Stimulated activated CD4-positive, alpha-beta T cell treated with anti-CD3 and anti-CD28 coated beads, Interleukin-12 subunit alpha, Interleukin-12 subunit beta, amount 100 ng/mL, for 24 hours (primary cell): Measurements from ENCODE around the gene CSRNP3.
"Not testable (repeated sequence)": the region's sequence is repeated elsewhere in the genome, so short reads cannot be mapped to it uniquely, and the experiment has no call there.

Experiments used
- DNase-seq, 2 experiments: peaks; one replicate each; pipeline ENCODE4 v3.0.0-alpha.2; 2020; ENCODE audit warnings: low read depth in 2 of 2

The CSRNP3 gene

DNA sequence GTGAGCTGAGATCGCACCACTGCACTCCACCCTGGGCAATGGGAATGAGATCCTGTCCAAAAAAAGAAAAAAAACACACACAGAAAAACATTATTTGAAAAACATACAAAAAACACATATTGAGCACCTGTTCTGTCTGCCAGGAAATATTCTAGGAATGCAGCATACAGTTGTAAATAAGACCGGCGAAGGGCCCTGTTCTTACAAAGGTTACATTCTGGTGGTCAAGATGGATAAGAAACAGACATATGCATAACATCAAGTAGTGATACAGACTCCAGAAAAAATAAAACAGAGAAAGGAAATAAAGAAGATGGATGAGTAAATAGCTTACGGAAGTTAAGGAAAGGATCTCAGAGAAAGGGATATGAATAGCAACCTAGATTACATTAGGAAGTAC lies 164.8 kb downstream of the CSRNP3 start:
- no peak for DNase-seq

DNA sequence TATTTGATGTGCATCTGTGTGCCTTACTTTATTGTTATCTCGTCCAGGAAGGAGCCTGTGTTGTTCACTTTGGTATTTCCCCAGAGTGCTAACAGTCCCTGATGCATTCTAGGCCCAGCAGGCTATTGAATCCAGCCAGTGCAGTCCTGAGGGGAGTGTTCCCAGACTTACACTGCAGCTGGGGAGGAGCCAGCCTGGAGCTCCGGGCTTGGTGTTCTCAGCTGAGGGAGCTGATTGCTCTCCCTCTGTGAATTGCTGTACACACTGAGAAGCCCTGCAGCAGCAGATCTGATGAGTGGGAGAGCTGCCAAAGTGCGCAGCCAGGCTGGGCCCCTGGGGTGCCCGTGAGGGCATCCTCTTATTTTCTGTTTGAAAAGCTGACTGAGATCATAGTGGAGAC lies 165.4 kb downstream of the CSRNP3 start:
- no peak for DNase-seq

- no peak for DNase-seq
Measured at GRCh38 chr2:165635532-165635931, 166.0 kb downstream of the CSRNP3 start.

DNA sequence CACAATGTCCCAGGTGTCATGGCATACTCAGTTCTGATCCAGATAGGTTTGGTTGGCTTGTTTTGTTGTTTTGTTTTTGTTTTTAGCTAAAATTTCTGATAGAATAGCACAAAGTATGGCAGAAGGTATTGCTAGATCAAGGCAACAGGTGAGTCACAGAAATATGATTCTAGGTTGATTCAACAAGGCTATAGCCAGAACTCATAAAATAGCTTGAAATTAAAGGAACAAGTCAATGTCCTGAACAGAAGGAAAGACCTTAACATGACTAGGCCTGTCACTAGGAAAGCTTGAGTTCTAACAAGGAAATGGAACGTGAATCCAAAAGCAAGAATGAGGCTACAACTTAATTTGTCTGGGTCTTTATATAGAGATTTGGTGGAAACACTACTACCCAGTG lies 167.5 kb downstream of the CSRNP3 start:
- DNase-seq: no peak

DNA sequence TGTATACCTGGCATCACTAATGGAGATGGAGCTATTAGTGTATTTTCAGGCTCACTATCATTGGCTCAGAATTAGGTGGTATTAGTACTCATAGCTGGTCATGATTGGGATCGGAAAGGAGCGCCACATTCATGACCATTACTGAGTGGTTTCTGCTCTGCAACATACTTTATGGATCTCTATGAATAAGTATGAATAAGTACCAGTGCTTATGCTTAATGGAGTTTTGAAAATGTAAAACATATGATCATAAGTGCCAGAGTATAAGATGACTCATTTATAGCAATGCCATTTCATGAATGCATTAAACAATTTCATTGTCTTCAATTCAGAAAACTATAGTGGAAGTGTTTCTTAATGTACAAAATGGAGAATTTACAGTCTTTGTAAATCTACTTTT lies 167.9 kb downstream of the CSRNP3 start:
- DNase-seq: no peak

GRCh38 chr2:165639504-165639903 lies 170.0 kb downstream of the CSRNP3 start:
- no peak for DNase-seq

GRCh38 chr2:165640247-165640929 lies 170.9 kb downstream of the CSRNP3 start:
- DNase-seq: no peak

DNA sequence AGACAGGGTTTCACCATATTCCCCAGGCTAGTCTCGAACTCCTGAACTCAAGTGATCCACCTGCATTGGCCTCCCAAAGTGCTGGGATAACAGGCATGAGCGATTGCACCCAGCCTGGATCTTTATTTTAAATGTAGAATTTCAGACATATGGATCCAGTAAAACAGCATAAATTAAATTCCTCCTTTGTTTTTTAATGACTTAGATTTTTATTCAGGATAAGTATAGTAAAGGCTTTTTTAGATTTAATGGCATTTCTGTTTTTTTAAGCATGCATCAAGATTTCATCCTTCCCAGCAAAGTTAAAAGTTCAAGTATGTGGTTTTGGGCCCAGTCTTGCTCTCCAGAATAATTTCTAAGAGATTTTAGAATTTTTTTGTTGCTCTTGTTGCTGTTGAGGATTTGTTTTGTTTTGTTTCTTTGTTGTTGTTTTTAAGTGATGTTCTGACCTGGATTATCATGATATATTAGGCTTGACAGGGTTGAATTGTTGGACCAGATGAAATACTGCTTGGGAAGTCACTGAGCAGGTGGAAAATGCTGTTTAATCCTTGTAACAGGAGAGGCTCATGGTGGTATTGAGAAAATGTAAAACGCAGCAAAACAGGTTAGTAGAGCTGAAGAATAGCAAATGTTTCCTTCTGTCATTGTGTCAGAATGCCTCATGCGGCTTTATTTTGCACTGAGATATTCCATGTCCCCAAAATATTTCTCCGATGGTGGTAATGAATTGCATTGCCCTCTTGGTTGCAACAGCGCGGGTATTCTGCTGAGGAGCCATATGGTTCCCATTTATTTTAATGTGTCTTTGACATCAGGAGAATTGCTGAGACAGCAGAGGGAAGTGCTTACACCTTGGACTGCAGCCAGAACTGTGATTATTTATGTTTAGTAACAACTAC lies 176.7 kb downstream of the CSRNP3 start:
- no peak for DNase-seq

DNA sequence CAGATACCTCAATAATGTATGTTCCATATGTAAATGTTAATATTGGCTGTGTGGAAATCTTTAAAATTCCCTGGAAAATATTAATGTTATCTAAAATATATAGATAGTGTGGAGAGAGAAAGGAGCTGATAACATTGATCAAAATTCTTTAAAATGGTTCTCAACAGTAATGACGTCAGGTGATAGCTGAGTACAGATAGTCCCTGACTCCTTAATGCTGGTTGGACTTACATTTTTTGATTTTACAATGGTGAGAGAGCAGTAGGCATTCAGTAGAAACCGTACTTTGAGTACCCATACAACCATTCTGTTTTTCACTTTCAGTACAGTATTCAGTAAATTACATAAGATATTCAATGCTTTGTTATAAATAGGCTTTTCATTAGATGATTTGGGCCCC lies 177.9 kb downstream of the CSRNP3 start:
- no peak for DNase-seq

- DNase-seq: no peak
Measured at GRCh38 chr2:165648801-165649200, 179.3 kb downstream of the CSRNP3 start.

GRCh38 chr2:165651233-165651632 lies 181.7 kb downstream of the CSRNP3 start:
- DNase-seq: no peak

DNA sequence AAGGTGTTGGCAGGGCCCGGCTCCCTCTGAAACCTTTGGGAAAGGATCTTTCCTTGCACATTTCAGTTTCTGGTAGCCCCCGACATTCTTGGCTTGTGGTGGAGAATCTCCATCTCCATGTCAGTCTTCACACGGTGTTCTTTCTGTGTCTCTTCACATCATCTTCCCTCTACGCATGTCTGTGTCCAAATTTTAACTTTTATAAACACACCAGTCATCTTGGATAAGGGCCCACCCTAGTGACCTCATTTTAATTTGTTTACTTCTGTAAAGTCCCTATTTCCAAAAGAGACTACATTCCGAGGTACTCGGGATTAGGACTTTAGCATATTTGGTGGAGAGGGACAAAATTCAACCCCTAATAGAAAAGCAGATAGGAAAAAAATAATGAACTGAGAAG lies 186.2 kb downstream of the CSRNP3 start:
- DNase-seq: no peak

- DNase-seq: no peak
Measured at GRCh38 chr2:165660361-165660760, 190.9 kb downstream of the CSRNP3 start.

- DNase-seq: no peak
Measured at GRCh38 chr2:165662720-165663119, 193.2 kb downstream of the CSRNP3 start.

- DNase-seq: no peak
Measured at GRCh38 chr2:165665614-165666013, 196.1 kb downstream of the CSRNP3 start.

DNA sequence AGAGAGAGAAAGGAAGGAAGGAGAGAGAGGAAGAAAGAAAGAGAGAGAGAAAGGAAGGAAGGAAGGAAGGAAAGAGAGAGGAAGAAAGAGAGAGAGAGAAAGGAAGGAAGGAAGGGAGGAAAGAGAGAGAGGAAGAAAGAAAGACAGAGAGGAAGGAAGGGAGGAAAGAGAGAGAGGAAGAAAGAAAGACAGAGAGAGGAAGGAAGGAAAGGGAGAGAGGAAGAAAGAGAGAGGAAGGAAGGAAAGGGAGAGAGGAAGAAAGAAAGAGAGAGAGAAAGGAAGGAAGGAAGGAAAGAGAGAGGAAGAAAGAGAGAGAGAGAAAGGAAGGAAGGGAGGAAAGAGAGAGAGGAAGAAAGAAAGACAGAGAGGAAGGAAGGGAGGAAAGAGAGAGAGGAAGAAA lies 196.6 kb downstream of the CSRNP3 start:
- not testable (repeated sequence) for DNase-seq

GRCh38 chr2:165666605-165667004 lies 197.1 kb downstream of the CSRNP3 start:
- DNase-seq: no peak

- DNase-seq: no peak
Measured at GRCh38 chr2:165667375-165667774, 197.9 kb downstream of the CSRNP3 start.

DNA sequence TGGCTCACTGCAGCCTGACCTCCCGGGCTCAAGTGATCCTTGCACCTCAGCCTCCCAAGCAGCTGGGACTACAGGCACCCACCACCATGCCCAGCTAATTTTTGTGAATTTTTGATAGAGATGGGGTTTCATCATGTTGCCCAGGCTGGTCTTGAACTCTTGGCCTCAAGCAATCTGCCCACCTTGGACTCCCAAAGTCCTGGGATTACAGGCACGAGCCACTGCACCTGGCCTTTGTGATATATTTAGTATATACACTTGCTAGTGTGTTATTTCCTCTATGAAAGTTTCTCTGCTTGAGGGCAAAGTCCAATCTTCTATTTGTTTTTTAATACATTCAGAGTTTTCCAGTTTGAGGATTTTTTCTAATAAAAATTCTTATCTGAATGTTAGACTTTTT lies 205.3 kb downstream of the CSRNP3 start:
- DNase-seq: no peak

GRCh38 chr2:165675551-165675968 lies 206.1 kb downstream of the CSRNP3 start:
- no peak for DNase-seq

- DNase-seq: no peak
Measured at GRCh38 chr2:165678882-165679281, 209.4 kb downstream of the CSRNP3 start.

DNA sequence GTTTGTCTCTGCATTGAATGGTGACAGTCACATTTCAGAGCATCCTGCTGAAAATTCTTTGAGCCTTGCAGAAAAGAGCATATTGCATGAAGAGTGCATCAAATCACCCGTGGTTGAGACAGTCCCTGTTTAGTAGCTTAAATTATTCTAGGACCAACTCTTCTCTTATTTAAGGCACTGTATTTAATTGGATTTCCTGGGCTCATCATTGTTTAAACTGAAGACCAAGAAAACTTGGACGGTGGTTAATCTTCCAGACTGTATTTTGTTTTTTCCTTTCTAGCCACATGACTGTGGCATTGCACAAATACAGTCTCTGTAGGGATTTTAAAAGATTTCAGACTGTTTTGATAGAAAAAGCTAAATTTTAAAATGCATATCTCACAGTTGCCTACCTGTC lies 210.1 kb downstream of the CSRNP3 start:
- DNase-seq: no peak

DNA sequence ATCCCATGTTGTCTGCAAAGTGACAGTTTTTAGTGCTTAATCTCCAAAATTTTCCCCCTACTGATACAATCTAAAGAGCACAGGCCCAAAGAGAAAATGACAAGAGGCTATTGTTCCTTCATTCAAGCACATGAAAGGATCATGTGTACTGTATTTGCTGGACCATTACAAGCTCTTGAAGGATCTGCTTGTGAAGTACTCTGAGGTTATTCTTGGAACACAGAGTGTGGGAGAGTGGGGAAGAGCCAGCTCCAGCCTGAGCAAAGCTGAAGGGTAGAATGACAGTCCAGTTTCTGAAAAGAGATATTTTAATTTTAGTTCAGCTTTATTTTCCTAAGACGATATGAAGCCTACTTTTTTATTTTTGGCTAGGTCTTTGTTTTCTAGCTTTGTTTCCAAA lies 212.3 kb downstream of the CSRNP3 start:
- DNase-seq: no peak
